Motor neuron (in vitro differentiated cells): ENCODE results near the gene PDCD10. TPM values are rescaled to one million over a fixed set of nuclear protein-coding genes. Genes with fewer than 3 reads are reported as not detected.

Experiments used
- ATAC-seq, 8 experiments: fragments of 200-7000 bp; cut with Tn5 transposase; replicated peaks in 6 of 8; 2 replicates each; pipeline ENCODE4 v1.8.0; 2021; ENCODE audit warnings: mild to moderate bottlenecking in 8 of 8, moderate library complexity in 8 of 8
- H3K27ac ChIP-seq, 2 donors: fragments of 250-450 bp; sonication (Bioruptor Pico); 2 replicates each; pipeline ENCODE4 v1.9.0; 2021; ENCODE audit warnings: antibody characterized with exemption in 2 of 2, mild to moderate bottlenecking in 2 of 2, moderate library complexity in 1 of 2
- H3K4me1 ChIP-seq, 2 donors: fragments of 250-450 bp; sonication (Bioruptor Pico); replicated peaks in 1 of 2; 2 replicates each; pipeline ENCODE4 v1.6.1; 2021; ENCODE audit warnings: antibody characterized with exemption in 2 of 2, mild to moderate bottlenecking in 2 of 2, moderate library complexity in 1 of 2
- H3K4me3 ChIP-seq, 5 donors: fragments of 250-450 bp; sonication (Bioruptor Pico); 2 replicates each; pipeline ENCODE4 v1.9.0; 2021; ENCODE audit warnings: antibody characterized with exemption in 5 of 5, mild to moderate bottlenecking in 5 of 5, moderate library complexity in 4 of 5
- WGBS, 10 experiments: fragments of 450-650 bp; shearing (Covaris generic); methylation state at CpG; one replicate each; pipeline ENCODE4 v1.0.0; 2022; 5-methylcytosine and 5-hydroxymethylcytosine counted together
- in situ Hi-C, 9 experiments: fragments of 400-800 bp; cut with MboI; loops; one replicate each; pipeline ENCODE4 v1.15.0; 2021; ENCODE audit warnings: low sequenced_read_pairs in 9 of 9, low pct_unique_long_range_greater_than_20kb in 2 of 9; ENCODE audit not compliant: unreplicated experiment in 9 of 9
- total RNA-seq, 8 experiments: library from RNA; unstranded; fragments of 300-600 nt; gene quantifications; 2 replicates each; pipeline versions ENCODE4 v1.2.3 to v1.2.4, GENCODE V29; 2022

Gene PDCD10
- total RNA-seq, 8 experiments from 2014 or later = 28.9 to 77.8 (median 37.5) TPM

DNA sequence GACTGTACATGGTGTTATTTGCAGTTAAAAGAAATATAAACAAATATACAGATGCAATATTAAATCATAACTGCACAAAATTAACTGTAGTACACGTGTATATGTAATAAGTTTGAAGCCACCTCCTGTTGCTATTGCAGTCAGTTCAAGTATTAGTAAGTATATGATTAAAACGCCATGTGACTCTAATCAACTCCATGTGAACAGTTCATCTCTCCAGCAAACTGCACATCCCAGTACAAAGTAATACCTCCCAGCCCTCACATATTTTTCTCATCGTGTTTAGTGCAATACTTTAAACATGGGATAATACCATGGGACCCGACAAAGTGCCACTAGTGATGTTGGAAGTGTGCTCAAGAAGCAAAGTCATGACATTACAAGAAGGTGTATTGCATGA, 34.6 kb downstream of the PDCD10 start:
- 0 to 100% (median 92%) methylated on average over 2 to 4 of the region's 4 CpGs for WGBS, 10 experiments
- ATAC-seq = no peak
- no peak overlapping the region for H3K27ac ChIP-seq
- in situ Hi-C loops = no loop called here
- H3K4me1 ChIP-seq = no peaks in the 10 kb centered on the region
- H3K4me3 ChIP-seq = no peak overlapping the region

DNA sequence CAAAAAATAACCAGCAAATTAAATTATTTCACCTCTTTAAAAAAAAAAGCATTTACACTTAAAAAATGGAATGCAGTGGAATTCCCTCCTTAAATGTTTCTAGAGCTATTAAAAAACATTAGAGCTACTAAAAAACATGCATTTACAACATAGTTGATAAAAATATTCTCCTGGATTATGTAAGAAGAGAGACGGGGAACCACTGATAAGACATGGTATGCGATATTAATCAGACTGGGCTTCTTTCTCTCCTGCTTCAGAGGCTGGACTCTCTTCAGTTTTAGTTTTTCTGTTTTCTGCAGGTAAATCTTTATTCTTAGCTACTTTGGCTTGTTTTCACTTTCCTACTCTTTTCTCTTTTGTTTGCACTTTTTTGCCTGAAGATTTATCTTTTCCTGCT, 40.6 kb downstream of the PDCD10 start:
- in situ Hi-C loops = loop anchor here in 1 of 9 experiments (25.0 kb wide), 1 partner anchor 307 kb away; the partner anchor contains the start of gene ZBBX
- no peak overlapping the region for H3K4me3 ChIP-seq
- 83 to 100% (median 100%) methylated on average over 1 to 2 of the region's 2 CpGs for WGBS, 10 experiments
- H3K27ac ChIP-seq = no peak overlapping the region
- no peaks in the 10 kb centered on the region for H3K4me1 ChIP-seq
- ATAC-seq = no peak

DNA sequence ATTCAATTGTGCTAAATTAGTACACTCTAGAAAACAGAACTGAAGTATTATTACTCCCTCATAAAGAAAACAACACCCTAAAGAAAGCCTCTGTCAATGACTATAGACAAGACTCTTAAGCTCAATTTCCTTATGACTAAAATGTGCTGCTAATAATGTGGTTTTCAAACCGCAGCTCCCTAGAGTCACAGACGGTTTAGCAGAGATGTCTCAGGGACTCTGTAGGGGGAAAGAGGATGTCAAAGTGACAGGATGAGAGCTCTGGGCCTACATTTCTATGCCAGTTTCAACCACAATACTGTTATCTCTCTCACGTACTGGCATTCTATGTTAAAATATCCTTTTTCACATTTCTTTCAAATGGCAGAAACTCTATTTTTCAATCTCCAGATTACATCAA, 43.3 kb downstream of the PDCD10 start:
- Histone ChIP-seq H3K4me3 (no peak overlapping the region), H3K4me1 (no peaks in the 10 kb centered on the region), H3K27ac (no peak overlapping the region)
- WGBS, 10 experiments = 29 to 100% (median 61%) methylated on average over 2 to 3 of the region's 3 CpGs; no CpG with 5 or more reads in 3 of the 10 experiments
- in situ Hi-C loops = loop anchor here in 1 of 9 experiments (25.0 kb wide), 1 partner anchor 304 kb away; the partner anchor contains the start of gene ZBBX
- no peak for ATAC-seq

DNA sequence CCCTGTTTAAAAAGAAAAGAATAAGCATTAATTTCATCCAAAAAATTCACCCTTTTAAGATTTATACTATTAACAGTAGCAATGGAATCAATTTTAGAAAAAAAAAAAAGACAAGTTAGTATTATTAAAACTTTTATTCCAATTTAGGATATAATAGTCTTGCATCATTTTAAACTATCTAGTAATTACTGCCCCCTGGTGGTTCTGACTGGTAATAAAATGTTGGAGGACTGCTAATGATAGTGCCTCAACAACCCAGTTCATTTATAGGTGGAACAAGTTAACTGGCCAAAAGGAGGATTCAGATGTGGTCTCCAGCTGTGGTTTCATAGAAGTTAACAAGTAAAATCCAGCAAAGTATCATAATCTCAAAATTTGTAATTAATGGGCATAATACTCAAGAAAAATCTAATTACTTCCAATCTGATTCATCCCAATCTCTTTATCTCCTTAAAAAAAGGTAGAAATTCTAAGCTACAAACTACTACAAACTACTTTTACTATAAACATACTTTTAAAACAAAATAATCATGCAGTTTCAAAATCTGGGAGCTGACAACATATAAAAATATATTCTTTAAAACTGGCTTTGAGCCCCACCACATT, 50.2 kb downstream of the PDCD10 start:
- in situ Hi-C loops = loop anchor here in 1 of 9 experiments (25.0 kb wide), 1 partner anchor 297 kb away; the partner anchor contains the start of gene ZBBX
- Histone ChIP-seq H3K27ac (no peak overlapping the region), H3K4me1 (no peaks in the 10 kb centered on the region), H3K4me3 (no peak overlapping the region)
- peak in 4 of 8 experiments; percentile 36 to 68 (median 58) for ATAC-seq

DNA sequence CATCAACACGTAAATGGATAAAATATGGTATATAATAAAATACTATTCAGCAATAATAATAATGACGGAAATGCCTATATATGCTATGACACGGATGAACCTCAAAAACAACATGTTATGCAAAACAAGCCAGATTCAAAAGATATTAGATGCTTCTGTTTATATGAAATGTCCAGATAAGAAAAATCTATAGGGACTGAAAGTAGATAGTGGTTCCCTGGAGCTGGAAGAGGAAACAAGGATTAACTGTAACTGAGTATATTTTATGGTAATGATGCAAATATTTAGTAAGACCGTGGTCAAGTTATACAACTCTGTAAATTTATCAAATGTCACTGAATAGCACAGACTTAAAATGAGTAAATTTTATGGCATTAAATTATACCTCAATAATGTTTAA, 55.2 kb downstream of the PDCD10 start:
- WGBS, 10 experiments = 82 to 100% (median 99%) methylated on average over 1 to 4 of the region's 4 CpGs
- Histone ChIP-seq H3K4me3 (no peak overlapping the region), H3K4me1 (no peaks in the 10 kb centered on the region), H3K27ac (no peak overlapping the region)
- in situ Hi-C loops = loop anchor here in 1 of 9 experiments (25.0 kb wide), 1 partner anchor 292 kb away; the partner anchor contains the start of gene ZBBX
- no peak for ATAC-seq

DNA sequence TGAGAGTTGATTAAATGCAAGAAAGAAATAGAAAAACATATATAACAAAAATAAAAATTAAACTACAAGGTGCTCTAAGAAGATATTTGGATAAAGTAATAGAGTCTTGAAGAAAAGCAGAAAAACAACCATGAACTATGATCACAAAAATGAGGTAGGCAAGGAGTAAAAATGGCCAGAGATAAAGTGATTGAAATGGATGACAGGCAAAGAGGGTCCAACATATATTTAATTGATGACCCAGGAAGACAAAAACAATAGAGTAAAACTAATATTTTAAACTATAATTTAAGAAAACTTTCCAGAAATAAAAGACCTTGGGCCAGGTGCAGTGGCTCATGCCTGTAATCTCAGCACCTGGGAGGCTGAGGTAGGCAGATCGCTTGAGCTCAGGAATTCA, 58.8 kb downstream of the PDCD10 start:
- in situ Hi-C loops = loop anchor here in 1 of 9 experiments (25.0 kb wide), 1 partner anchor 289 kb away; the partner anchor contains the start of gene ZBBX
- WGBS, 10 experiments = 86 to 100% (median 100%) methylated on average over 1 of the region's 1 CpG; no CpG with 5 or more reads in 4 of the 10 experiments
- Histone ChIP-seq H3K4me3 (no peak overlapping the region), H3K4me1 (no peaks in the 10 kb centered on the region), H3K27ac (no peak overlapping the region)
- ATAC-seq = no peak

DNA sequence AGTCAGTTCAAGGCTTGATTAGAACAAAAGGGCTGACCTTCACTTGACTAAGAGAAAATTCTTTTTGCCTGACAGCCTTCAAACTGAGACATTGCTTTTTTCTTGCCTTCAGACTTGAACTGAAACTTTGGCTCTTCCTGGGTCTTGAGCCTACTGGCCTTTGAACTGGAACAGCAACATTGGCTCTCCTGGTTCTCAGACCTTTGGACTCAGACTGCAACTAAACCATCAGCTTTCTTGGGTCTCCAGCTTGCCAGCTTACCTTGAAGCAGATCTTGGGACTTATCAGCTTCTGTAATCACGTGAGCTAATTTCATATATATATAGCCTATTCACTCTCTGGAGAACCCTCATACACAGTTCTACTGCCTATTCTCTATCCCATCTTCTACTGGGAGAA, 61.5 kb downstream of the PDCD10 start:
- no peak for ATAC-seq
- Histone ChIP-seq H3K4me3 (no peak overlapping the region), H3K4me1 (no peaks in the 10 kb centered on the region), H3K27ac (no peak overlapping the region)
- in situ Hi-C loops = no loop called here
- 75 to 100% (median 100%) methylated on average over 1 of the region's 1 CpG; no CpG with 5 or more reads in 3 of the 10 experiments for WGBS, 10 experiments

DNA sequence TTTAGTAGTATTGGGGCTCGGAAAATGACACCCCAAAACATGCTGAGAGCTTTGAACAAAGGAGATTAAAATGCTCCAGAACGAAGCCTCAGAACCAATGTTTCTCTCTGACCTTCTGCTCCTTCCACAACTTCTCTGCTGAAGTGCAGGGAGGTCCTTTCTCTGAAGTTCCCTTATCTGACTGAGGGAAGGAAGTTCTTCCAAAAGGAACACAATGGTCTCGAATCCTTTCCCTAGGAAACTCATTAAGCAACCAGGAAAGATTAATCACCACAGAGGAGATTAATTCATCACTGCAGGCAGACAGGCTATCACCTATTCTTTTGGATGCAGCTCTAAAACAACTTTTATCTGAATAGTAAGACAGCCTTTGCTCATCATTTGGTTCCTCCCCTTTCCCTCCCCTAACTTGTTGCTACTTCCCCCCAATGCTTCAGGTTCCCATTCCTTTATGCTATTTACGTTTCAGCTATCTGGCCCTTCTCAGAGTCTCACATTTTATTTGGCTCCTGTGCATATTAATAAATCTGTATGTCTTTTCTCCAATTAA, 62.7 kb downstream of the PDCD10 start:
- no peak for ATAC-seq
- in situ Hi-C loops = no loop called here
- Histone ChIP-seq H3K4me1 (no peaks in the 10 kb centered on the region), H3K4me3 (no peak overlapping the region), H3K27ac (no peak overlapping the region)
- WGBS, 10 experiments = 76 to 100% (median 90%) methylated on average over 1 to 4 of the region's 4 CpGs

DNA sequence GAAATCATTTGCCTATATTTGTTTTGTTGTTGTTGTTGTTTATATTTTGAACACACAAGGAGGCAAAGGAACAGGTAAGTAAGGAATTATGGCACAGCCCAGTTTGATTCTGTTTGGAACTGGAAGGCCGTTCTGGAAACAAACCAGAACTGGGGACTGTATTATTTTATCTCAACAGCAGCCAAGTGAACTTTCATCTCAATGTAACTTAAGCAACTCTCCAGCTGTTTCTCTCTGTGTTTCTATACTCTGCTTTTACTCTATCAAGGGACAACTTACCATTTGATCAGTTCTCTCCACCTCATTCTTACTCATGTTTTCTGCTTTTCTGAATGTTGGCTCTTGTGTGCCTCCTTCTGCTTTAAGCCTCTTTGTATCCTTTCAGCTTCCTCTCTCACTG, 65.0 kb downstream of the PDCD10 start:
- Histone ChIP-seq H3K27ac (no peak overlapping the region), H3K4me3 (no peak overlapping the region), H3K4me1 (peaks cover 0 to 4% of the 10 kb centered on the region in 2 donors)
- in situ Hi-C loops = no loop called here
- no peak for ATAC-seq
- WGBS, 10 experiments = 40 to 100% (median 83%) methylated on average over 1 of the region's 1 CpG

DNA sequence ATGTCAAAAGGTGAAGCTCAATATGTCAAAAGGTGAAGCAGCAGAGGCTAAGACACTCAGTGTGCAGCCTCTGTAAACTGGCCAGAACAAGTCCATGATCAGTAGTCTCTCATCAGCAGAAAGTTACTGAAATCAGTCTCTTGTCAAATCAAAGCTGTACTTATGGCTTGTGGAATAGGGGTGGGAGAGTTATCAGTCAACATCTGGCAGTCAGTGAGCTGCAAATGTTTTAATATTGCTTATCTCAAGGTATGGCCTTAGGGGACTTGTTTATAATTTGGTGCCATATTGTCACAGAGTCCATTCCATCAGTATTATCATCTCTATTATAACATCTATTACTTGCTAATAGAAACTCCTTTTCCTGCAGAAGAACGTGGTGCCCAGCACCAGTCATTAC, 66.0 kb downstream of the PDCD10 start:
- no peak for ATAC-seq

DNA sequence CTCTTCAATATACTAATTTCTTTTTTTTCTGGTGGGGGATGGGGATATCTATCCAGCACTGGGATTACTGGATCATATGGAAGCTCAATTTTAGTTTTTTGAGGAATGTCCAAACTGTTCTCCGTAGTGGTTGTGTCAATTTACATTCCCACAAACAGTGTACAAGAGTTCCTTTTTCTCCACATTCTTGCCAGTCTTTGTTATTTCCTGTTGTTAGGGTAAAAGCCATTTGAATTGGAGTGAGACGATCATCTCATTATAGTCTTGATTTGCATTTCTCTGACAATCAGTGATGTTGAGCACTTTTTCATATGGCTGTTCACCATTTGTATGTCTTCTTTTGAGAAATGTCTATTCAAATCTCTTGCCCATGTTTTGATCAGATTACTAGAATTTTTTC, 68.1 kb downstream of the PDCD10 start:
- peak in 5 of 8 experiments; percentile 55 to 80 (median 67) for ATAC-seq
- in situ Hi-C loops = no loop called here
- H3K4me1 ChIP-seq = peaks cover 0 to 4% of the 10 kb centered on the region in 2 donors
- no peak overlapping the region for H3K27ac ChIP-seq
- no peak overlapping the region for H3K4me3 ChIP-seq
- 40 to 80% (median 60%) methylated on average over 1 to 2 of the region's 2 CpGs; no CpG with 5 or more reads in 1 of the 10 experiments for WGBS, 10 experiments

More for the DNA sequence above, 66.0 kb downstream of the PDCD10 start:
- H3K27ac ChIP-seq = no peak overlapping the region
- no peak overlapping the region for H3K4me3 ChIP-seq
- peaks cover 0 to 4% of the 10 kb centered on the region in 2 donors for H3K4me1 ChIP-seq
- WGBS, 10 experiments = 91 to 100% (median 100%) methylated on average over 1 of the region's 1 CpG; no CpG with 5 or more reads in 4 of the 10 experiments
- in situ Hi-C loops = no loop called here

DNA sequence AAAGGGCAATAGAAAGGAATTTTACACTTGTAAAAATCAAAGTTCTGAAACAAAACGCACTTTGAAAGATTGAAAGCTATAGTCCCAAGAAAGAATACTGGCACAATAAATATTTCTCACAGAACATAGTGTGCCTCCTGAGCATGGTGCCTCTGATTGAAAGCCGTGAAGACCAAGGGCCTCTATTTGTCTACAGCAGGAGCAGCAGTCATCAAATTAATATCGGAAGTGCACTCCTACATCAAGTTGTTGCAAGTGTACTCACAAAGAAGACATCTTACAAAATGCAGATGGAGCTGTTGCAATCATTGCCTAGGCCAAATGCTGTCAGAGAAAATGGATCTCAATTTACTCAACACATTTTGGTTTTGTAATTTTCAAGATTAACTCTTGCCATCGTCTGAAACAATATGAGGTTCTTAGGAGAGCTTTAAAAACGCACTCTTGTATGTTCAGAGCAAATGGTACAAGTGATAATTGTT, 71.7 kb downstream of the PDCD10 start:
- WGBS, 10 experiments = 48 to 100% (median 84%) methylated on average over 2 to 5 of the region's 5 CpGs; no CpG with 5 or more reads in 1 of the 10 experiments
- Histone ChIP-seq H3K27ac (no peak overlapping the region), H3K4me3 (no peak overlapping the region), H3K4me1 (peaks cover 1 to 5% of the 10 kb centered on the region in 2 donors)
- ATAC-seq = no peak
- in situ Hi-C loops = no loop called here

DNA sequence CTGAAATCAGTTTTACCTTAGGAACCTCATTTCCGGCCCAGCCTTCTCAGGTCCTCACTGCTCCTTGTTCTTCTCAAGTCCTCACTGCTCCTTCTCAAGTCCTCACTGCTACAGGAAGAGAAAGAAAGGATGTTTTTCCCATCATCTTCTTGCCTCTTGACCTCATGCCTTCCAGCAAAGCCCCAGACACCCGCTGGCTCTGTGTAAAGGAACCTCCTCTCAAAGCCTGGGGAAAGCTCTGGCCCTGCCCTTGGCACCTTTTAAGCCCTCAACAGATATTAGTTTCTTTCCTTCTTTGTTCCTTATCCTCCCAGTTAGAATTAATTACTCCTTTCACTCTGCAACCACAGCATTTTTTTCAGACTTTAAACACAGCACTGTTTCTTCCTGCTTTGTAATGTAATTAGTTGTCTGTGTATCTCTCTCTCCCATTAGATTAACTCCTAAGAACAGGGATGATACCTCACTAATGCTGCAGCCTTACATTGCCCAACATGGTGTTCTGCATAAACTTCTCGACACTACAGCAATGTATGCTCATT, 76.9 kb downstream of the PDCD10 start:
- in situ Hi-C loops = no loop called here
- Histone ChIP-seq H3K4me1 (peaks cover 10 to 16% of the 10 kb centered on the region in 2 donors), H3K27ac (no peak overlapping the region), H3K4me3 (no peak overlapping the region)
- 18 to 80% (median 56%) methylated on average over 1 to 3 of the region's 3 CpGs; no CpG with 5 or more reads in 2 of the 10 experiments for WGBS, 10 experiments
- peak in 2 of 8 experiments; percentile 23 to 28 for ATAC-seq
